Astrocyte (in vitro differentiated cells and primary cell): ENCODE results near the gene PBX3. TPM values are rescaled to one million over a fixed set of nuclear protein-coding genes. Genes with fewer than 3 reads are reported as not detected.

Source experiments
- DNase-seq: peaks from one replicate; pipeline ENCODE4 v3.0.0-alpha.2; 2010; ENCODE audit warnings: low read depth
- FAIRE-seq: peaks from 2 replicates; lab custom pipeline; 2011; peaks lifted over from hg19 to GRCh38; lab: Jason Lieb, UNC
- H2AFZ ChIP-seq: 2 replicates; pipeline ENCODE4 v1.6.0; 2012; ENCODE audit warnings: low read depth, low read length, inconsistent platforms
- H3K27ac ChIP-seq: 2 replicates; pipeline ENCODE4 v1.5.1; 2011; ENCODE audit warnings: low read depth, low read length, inconsistent platforms
- H3K27me3 ChIP-seq: 2 replicates; pipeline ENCODE4 v1.6.0; 2011; ENCODE audit warnings: low read length, inconsistent platforms; ENCODE audit not compliant: insufficient read depth
- H3K36me3 ChIP-seq: 2 replicates; pipeline ENCODE4 v1.5.1; 2011; ENCODE audit warnings: low read length, inconsistent platforms; ENCODE audit not compliant: insufficient read depth
- H3K4me1 ChIP-seq: 2 replicates; pipeline ENCODE4 v1.5.1; 2011; ENCODE audit warnings: low read length, inconsistent platforms; ENCODE audit not compliant: insufficient read depth
- H3K4me2 ChIP-seq: 2 replicates; pipeline ENCODE4 v1.6.0; 2012; ENCODE audit warnings: low read length, inconsistent platforms
- H3K4me3 ChIP-seq: 2 replicates; pipeline ENCODE4 v1.5.1; 2011; ENCODE audit warnings: low read depth, mild to moderate bottlenecking, low read length, inconsistent platforms; ENCODE audit not compliant: insufficient read depth
- H3K79me2 ChIP-seq: 2 replicates; pipeline ENCODE4 v1.6.0; 2012; ENCODE audit warnings: mild to moderate bottlenecking, low read length, inconsistent platforms; ENCODE audit not compliant: insufficient read depth
- H3K9ac ChIP-seq: 2 replicates; pipeline ENCODE4 v1.6.0; 2012; ENCODE audit warnings: mild to moderate bottlenecking, low read length, inconsistent platforms
- H3K9me3 ChIP-seq: 2 replicates; pipeline ENCODE4 v1.5.1; 2012; ENCODE audit warnings: low read depth, mild to moderate bottlenecking, low read length, inconsistent platforms; ENCODE audit not compliant: insufficient read depth
- H4K20me1 ChIP-seq: 2 replicates; pipeline ENCODE4 v1.6.0; 2012; ENCODE audit warnings: low read length, inconsistent platforms; ENCODE audit not compliant: insufficient read depth
- H3K27ac Mint-ChIP-seq: one replicate; pipeline ENCODE4 v1.8.0; 2021; ENCODE audit warnings: mild to moderate bottlenecking, mixed read lengths; ENCODE audit not compliant: unreplicated experiment
- H3K27me3 Mint-ChIP-seq: one replicate; pipeline ENCODE4 v1.8.0; 2021; ENCODE audit warnings: low read depth, mixed read lengths; ENCODE audit not compliant: unreplicated experiment
- H3K36me3 Mint-ChIP-seq: one replicate; pipeline ENCODE4 v1.8.0; 2021; ENCODE audit warnings: low read depth, mixed read lengths; ENCODE audit not compliant: unreplicated experiment
- H3K4me1 Mint-ChIP-seq: one replicate; pipeline ENCODE4 v1.8.0; 2021; ENCODE audit warnings: low read depth, mixed read lengths; ENCODE audit not compliant: unreplicated experiment
- H3K4me3 Mint-ChIP-seq: one replicate; pipeline ENCODE4 v1.8.0; 2021; ENCODE audit warnings: mild to moderate bottlenecking, moderate library complexity, mixed read lengths; ENCODE audit not compliant: unreplicated experiment
- H3K9me3 Mint-ChIP-seq: one replicate; pipeline ENCODE4 v1.8.0; 2021; ENCODE audit warnings: mild to moderate bottlenecking, mixed read lengths; ENCODE audit not compliant: unreplicated experiment
- CTCF ChIP-seq: IDR thresholded peaks from 2 replicates; pipeline ENCODE4 v1.5.1; 2011; ENCODE audit warnings: low read depth, mild to moderate bottlenecking, inconsistent platforms, low read length, moderate library complexity; ENCODE audit not compliant: insufficient read depth
- EZH2 ChIP-seq: IDR thresholded peaks from 2 replicates; pipeline ENCODE4 v1.6.1; 2012; ENCODE audit warnings: mild to moderate bottlenecking, low read length, inconsistent platforms; ENCODE audit not compliant: insufficient read depth
- total RNA-seq: library from RNA; stranded (reverse); gene quantifications from 2 replicates; pipeline ENCODE4 v1.2.1, GENCODE V29; 2021

Gene PBX3
- total RNA-seq, 1 donor from 2014 or later: 51.2 TPM

GRCh38 chr9:125904155-125904851 is 157.1 kb downstream of the PBX3 start:
- Histone ChIP-seq H3K79me2 (peaks cover 34% of the 10 kb centered on the region), H3K27ac (no peak overlapping the region), H3K9me3 (no peaks in the 10 kb centered on the region), H3K27me3 (no peaks in the 10 kb centered on the region), H3K36me3 (no peaks in the 10 kb centered on the region), H3K4me1 (peaks cover 15% of the 10 kb centered on the region), H4K20me1 (no peaks in the 10 kb centered on the region), H3K4me2 (peak overlapping the region; percentile 60), H2AFZ (no peak overlapping the region), H3K4me3 (no peak overlapping the region), H3K9ac (no peak overlapping the region)
- Mint-ChIP-seq H3K4me1 (peaks cover 43% of the 10 kb centered on the region), H3K27ac (no peak overlapping the region), H3K27me3 (no peaks in the 10 kb centered on the region), H3K4me3 (no peak overlapping the region), H3K36me3 (no peaks in the 10 kb centered on the region), H3K9me3 (no peaks in the 10 kb centered on the region)
- no peak for TF ChIP-seq EZH2
- no peak for TF ChIP-seq CTCF
- DNase-seq: no peak
- FAIRE-seq: no peak

- Mint-ChIP-seq H3K27me3 (no peaks in the 10 kb centered on the region), H3K9me3 (no peaks in the 10 kb centered on the region), H3K36me3 (no peaks in the 10 kb centered on the region), H3K4me1 (peaks cover 52% of the 10 kb centered on the region), H3K4me3 (no peak overlapping the region), H3K27ac (peak overlapping the region; percentile 50)
- H3K9ac ChIP-seq: no peak overlapping the region
- H3K4me3 ChIP-seq: no peak overlapping the region
- peak; percentile 82 for DNase-seq
- H3K4me1 ChIP-seq: peaks cover 15% of the 10 kb centered on the region
- no peaks in the 10 kb centered on the region for H4K20me1 ChIP-seq
- H3K27ac ChIP-seq: no peak overlapping the region
- peak overlapping the region; percentile 27 for H3K4me2 ChIP-seq
- H3K9me3 ChIP-seq: no peaks in the 10 kb centered on the region
- no peak overlapping the region for H2AFZ ChIP-seq
- FAIRE-seq: no peak
- no peaks in the 10 kb centered on the region for H3K27me3 ChIP-seq
- peaks cover 27% of the 10 kb centered on the region for H3K79me2 ChIP-seq
- H3K36me3 ChIP-seq: no peaks in the 10 kb centered on the region
- TF ChIP-seq EZH2: no peak
- TF ChIP-seq CTCF: no peak
These were observed 159.0 kb downstream of the PBX3 start for GRCh38 chr9:125906144-125906543.

- no peak overlapping the region for H2AFZ ChIP-seq
- TF ChIP-seq EZH2: no peak
- TF ChIP-seq CTCF: no peak
- FAIRE-seq (no peak), DNase-seq (no peak)
- no peak overlapping the region for H3K4me3 ChIP-seq
- Mint-ChIP-seq H3K27me3 (no peaks in the 10 kb centered on the region), H3K9me3 (no peaks in the 10 kb centered on the region), H3K4me1 (peaks cover 57% of the 10 kb centered on the region), H3K4me3 (no peak overlapping the region), H3K27ac (no peak overlapping the region), H3K36me3 (no peaks in the 10 kb centered on the region)
- peaks cover 15% of the 10 kb centered on the region for H3K4me1 ChIP-seq
- H3K4me2 ChIP-seq: no peak overlapping the region
- H3K27ac ChIP-seq: no peak overlapping the region
- no peaks in the 10 kb centered on the region for H3K27me3 ChIP-seq
- H3K36me3 ChIP-seq: no peaks in the 10 kb centered on the region
- no peak overlapping the region for H3K9ac ChIP-seq
- no peaks in the 10 kb centered on the region for H4K20me1 ChIP-seq
- H3K9me3 ChIP-seq: no peaks in the 10 kb centered on the region
- H3K79me2 ChIP-seq: peaks cover 27% of the 10 kb centered on the region
These were observed 159.7 kb downstream of the PBX3 start for GRCh38 chr9:125906893-125907292.
